IPS-NIHi11 (cell line): ENCODE data around the gene EPB41L4A.

ENCODE experiments used
- DNase-seq: peaks from one replicate; pipeline ENCODE4 v3.0.0; 2012; ENCODE audit warnings: mixed read lengths, low spot score

EPB41L4A gene

DNA sequence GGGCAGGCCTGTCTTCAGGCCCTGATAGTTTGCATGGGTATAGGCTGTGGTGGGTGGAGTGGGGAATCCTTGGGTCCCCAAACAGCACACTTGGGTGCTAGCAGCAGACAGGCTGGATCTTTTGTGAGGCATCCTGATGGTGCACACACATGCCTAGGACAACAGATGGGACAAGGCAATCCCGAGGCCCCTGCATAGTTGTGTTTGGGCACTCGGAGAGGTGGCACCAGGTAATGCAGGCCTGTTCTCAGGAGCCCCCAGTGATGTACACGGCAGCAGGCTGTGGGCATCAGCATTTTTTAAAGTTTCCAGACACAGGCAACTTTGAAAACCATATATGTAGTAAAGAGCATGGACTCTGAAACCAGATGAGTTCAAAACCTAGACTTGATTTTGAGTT is 65.4 kb downstream of the EPB41L4A start:
- DNase-seq: no peak

DNA sequence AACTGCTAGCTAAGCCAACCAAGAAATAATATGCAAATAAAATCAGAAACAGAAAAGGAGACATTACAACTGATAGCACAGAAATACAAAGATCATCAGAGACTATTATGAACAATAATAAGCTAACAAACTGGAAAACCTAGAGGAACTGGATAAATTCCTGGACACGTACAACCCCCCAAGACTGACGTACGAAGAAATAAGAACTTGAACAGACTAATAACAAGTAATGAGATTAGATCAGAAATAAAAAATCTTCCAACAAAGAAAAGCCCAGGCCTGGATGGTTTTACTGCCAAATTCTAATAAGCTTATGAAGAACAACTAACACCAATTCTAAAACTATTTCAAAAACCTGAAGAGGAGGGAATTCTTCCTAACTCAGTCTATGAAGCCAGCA is 67.9 kb downstream of the EPB41L4A start:
- DNase-seq: no peak

DNA sequence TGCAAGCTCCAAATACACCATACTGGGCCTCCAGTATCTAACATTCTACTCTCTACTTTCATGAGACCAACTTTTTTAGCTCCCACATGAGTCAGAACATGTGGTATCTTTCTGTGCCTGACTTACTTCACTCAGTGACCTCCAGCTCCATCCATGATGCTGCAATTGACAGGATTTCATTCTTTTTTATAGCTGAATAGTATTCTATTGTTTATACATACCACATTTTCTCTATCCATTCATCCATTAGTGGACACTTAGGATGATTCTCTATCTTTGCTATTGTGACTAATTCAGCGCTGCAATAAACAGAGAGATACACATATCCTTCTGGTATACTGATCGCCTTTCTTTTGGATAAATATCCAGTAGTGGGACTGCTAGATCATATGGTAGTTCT is 68.5 kb downstream of the EPB41L4A start:
- DNase-seq: no peak

DNA sequence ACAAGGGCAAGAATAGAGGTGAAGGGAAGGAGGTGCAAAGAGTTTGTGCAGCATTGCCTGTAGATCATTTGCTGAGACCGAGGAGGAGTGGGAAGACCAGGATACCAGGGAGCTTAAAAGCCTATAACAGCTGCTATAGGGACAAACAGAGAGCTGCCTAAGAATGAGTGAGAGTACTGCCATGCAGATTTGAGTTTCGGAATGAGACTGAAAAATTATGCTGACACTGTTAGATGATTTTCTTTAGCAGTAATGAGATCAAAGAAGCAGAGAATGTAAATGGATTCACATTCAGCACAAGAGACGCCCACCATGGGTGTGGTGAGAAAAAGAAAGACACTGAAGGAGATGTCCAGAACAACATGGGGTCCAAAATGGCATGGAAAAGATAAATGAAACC is 69.7 kb downstream of the EPB41L4A start:
- DNase-seq: no peak

DNA sequence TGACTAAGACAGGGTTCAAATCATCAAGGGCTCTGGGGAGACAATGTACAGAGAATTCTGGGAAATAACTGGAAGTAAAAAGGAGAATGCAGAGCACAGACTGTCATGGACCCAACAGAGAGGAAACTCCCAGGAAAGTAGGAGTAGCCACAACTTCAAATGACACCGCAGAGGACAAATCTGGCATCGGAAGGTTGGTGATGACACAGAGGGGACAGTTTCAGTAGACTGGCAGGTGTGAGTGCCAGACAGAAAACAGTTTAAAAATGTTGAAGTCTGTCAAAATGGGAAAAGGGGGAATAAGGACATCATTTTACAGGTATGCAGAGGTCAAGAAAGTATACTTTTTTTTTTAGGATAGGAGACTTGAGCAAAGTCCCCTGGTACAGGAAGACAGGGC is 70.2 kb downstream of the EPB41L4A start:
- DNase-seq: no peak

DNA sequence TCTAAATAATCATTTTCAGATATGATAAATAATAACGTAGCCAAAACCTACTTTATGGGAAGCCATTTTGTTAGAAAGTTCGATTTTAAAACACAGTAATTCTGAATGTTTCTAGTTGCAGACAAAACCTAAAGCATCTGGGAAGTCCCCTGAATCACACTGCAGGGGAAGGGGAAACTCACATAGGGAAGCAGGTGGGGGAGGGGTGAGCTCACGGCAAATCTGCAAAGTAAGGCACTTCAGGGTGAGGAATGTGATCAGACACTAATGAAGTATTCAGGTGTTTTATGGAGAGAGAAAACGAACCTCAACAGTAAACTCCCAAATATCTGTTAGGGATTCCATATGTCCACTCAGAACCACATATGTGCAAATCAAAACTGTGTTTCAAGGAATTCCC is 70.7 kb downstream of the EPB41L4A start:
- DNase-seq: peak; percentile 50

DNA sequence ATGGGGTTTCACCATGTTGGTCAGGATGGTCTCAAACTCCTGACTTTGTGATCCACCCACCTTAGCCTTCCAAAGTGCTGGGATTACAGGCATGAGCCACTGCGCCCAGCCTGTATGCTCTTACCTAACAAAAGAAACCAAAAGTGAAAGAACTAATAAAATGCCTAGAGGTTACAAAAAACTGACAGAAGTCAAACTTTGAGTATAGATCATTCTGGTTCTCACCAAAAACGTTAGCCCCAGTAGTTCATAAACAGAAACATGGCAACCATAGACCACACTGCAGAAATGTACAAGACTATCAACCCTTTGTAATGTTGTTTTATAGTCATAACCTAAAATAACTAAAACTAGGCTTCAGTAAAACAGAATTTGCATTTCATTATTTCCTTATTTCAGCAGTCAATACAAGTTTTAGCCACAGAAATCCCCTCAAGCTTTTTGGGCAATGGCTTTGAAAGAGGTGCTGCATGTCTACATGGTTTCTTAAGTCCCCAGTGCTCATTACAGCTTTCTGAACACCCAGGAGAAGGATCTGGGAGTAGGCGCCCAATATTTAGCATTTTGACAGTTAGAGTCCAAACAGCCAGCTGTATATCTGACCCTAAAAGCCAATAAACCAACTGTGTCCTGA is 72.5 kb downstream of the EPB41L4A start:
- no peak for DNase-seq

DNA sequence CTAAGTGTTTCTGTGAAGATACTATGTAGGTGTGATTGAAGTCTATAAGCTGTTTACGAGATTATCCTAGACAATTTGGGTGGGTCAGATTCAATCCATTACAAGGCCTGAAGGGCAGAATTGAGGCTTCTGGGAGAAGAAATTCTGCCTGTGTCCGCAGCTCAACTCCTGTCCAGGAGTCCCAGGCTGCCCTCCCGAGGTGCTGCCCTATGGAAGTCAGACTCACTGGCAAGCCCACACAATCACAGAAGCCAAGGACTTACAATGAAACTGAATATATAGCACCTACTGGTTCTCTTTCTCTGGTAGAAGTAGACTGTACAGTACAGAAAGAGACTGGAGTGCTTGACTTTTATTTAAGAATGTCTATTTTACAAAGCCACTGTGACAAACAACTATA is 74.5 kb downstream of the EPB41L4A start:
- DNase-seq: no peak

DNA sequence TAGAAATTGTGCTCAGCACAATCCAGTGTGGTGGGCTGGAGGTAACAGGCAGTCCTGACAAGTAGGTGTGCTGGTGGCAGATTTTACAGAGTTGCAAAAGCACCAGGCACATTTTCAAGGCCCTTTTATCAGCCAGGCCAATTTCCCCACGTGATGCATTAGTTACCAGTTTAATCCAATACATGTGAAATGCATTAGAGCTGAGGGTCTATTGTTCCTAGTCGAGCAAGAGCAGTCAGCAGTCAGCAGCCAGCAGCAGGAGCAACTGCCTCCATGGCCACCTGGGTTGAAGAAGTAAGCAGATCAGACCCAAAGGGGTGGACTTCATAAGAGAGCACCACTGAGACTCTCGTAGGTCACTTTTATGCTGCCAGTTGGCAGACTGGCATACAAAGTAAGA is 76.7 kb downstream of the EPB41L4A start:
- no peak for DNase-seq

DNA sequence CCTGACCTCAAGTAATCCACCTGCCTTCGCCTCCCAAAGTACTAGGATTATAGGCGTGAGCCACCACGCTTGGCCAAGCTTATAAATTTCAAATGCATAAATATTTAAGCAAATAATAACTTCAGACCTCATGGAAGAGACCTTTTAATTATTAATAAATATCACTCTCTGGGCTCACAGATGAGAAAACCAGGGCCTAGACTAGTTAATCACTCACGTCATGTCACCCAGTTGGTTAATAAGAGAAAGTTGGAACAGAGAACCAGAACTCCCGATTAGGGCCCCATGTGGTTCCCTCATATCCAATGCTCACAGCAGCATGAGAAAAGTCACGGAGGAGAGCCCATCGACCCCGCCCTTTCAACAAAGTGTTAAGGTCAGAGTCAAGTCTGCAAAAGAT is 79.3 kb downstream of the EPB41L4A start:
- DNase-seq: no peak

DNA sequence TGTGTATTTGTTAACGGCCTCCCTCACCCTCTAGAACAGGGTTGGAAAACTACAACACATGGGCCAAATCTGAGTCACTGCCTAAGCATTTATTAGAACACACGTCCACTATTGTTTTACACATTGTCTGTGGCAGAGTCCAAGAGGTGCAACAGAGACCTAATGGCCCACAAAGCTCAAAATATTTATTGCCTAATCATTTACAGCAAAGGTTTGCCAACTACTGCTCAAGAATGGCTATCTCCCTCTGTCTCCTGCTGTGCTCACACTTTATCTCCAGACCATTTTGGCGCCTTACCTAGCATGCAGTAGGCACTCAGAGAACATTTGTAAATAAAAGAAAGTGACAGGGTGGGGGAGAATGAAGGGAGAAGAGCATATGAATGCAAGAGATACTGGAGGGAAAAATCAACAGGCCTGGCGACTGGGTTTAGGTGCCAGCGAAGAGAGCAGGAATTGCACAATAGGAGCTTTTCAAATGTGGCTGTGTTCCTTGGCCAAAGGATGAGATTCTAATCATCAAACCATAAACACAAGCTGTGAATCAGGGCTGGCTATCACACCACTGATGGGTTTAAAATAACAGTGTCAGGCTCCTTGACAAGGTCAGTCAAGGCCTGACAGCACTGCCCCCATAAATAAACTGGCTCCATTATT is 80.3 kb downstream of the EPB41L4A start:
- peak; percentile 37 for DNase-seq

DNA sequence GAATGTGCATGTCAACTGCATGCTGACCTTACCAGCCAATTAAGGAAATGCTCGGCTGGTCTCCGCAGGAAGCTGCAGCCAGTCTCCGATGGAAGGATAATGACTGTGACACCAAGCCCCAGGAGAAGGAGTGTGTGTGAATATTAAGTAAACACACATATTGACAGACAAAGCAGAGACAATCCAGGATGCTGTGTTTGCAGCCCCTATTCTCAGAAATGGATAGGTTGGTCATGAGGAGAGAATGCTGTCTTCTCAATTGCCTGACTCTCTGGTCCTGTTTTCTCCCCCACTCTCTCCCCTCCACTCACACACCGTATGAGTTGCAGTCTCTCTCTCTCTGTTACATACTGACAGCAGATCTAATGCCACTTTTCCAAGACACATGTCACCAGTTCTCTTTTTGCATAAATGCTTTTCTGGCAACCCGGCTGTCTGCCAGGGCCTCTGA is 85.7 kb downstream of the EPB41L4A start:
- peak; percentile 38 for DNase-seq

DNA sequence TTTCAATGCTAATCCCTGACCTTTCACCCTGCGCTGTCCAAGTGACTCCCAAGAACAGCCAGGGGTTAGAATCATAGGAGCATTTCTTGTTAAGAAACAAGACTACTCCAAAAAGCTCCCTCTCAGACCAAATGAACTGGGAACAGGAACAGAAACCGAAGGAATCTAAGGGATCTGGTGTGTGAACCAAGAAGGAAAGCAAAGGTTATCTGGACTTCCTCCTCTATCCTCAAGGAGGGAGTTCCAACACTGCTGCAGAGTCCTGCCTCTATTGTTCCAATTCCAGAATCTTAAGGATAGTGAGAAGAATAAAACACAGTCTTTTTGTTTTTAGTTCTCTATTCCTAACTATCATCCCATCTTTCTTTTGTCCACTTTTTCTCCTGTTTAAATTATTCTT is 87.2 kb downstream of the EPB41L4A start:
- no peak for DNase-seq

DNA sequence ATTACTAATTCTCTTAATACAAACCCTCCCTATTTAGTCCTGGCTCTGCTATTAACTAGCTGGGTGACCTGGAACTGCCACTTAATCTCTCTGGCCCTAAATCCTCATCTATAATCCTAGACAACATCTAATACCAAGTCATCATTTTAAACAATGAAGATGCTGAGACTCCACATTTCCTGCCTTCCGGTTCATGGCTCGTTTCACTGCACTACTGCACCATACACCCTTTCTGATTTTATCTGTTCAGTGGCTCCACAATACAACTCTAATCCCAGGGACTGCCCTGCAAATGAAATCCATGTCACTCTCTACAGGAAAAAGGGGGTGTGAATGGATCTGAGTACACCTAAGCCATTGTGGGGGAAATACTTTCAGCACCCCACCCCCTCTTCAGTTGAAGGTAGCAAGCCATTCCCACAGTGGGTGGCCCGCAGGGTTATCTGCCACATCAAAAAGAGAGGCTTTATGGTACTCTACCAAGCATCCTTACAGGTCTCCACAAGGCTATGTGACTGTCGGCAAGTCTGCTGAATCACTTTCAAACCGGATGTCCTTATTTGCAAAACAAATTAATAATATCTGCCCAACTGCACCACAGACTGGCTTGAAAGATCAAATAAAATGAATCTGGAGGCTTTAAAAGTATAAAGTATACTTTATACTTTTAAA is 89.5 kb downstream of the EPB41L4A start:
- DNase-seq: peak; percentile 34

DNA sequence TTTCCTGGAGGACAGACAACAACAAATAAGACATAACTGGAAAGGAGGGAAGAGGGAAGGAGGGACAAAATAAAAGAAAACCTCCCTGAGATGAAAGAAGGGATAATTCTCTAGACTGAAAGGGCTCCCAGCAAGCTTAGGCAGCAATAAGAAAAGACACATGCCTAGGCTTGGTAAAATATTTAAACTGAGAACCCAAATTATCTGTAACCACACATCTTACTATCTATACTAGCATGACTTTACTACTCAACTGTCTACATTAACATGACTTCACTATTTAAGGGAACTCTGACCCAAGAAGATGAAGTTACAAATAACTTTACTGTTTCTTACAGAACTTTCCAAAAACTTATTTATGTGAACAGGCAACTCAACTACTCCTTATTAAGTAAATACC is 95.9 kb downstream of the EPB41L4A start:
- DNase-seq: no peak

DNA sequence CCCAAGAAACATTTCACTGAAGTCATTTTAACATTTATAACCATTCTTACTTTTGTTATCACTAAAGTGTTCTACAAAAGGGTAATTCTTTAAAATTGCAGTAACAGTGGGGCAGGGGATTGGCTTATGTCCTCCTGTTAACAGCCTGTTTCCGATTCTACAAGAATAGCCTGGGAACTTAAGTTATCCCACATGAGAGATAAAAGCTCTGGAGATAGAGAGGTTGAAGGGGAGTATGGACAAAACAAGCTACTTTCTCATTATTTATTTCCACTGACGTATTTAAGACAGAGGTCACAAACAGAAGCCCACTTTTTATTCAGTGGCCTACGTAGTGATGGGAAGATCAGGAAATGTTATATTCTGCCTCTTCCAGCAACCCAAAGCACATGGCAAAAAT is 98.7 kb downstream of the EPB41L4A start:
- no peak for DNase-seq

DNA sequence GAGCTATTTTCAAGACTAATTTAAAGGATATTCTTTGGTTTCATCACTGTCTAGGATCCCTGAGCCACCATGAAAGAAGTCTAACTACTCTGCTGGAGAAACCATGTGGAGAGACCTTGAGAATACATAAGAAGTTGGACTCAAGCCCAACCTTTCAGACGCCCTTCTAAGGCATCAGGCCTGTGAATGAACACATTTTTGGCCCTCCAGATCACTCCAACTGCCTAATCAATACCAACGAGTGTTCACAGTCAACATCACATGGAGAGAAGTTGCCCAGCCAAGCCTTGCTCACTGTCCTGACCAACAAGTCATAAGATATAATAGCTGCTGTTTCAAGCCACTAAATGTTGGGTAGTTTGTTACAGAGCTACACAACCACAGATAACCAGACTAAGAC is 100.7 kb downstream of the EPB41L4A start:
- DNase-seq: no peak

DNA sequence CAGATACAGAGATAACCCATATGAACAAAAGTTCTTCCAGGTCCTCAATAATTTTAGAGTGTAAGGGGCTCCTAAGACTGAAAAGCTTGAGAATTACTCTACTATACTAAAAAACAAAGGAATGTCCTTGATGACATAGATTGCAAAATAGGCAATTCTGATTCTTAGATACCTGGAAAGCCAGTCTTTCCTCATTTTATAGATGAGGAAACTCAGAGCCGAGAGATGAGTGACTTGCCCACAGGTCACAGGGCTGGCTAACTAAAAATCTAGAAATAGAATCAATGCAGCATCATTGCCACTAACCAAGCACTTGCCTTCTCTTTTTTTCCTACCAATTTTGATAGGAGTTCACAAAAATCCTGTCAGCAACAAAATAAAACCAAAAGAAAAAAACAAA is 101.2 kb downstream of the EPB41L4A start:
- DNase-seq: no peak

DNA sequence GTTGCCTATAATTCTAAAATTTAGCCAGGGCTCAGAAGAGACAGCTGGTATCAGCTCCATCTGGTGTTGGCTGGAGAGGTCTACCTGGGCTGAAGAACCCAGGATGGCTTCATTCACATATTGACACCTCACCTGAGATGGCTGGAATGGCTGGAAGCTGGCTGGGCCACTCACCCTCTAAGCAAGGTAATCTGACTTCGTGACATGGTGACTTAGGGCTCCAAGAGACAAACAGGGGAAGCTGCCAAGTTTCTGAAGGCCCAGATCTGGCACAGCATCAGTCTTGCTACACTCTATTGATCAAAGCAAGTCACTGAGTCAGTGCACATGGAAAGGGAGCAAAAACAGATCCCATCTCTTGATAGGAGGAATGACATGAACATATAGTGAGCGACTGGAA is 102.3 kb downstream of the EPB41L4A start:
- no peak for DNase-seq

DNA sequence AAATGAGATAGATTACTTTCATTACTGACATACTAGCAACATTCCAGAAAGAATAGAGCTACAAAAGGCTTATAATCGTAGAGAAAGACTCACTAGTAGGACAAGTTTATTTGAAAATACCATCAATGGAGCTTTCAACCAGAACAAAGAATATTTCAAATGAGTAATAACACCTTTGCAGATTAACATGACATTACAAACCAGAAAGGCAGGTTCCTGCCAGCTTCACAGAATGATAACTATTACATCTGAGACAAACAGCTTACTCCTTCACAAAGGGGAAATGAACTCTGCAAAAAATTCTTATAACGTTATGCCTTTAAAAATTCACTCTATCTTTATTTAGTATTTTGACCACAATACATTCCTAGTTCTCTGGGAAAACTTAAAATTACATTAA is 103.1 kb downstream of the EPB41L4A start:
- DNase-seq: no peak

DNA sequence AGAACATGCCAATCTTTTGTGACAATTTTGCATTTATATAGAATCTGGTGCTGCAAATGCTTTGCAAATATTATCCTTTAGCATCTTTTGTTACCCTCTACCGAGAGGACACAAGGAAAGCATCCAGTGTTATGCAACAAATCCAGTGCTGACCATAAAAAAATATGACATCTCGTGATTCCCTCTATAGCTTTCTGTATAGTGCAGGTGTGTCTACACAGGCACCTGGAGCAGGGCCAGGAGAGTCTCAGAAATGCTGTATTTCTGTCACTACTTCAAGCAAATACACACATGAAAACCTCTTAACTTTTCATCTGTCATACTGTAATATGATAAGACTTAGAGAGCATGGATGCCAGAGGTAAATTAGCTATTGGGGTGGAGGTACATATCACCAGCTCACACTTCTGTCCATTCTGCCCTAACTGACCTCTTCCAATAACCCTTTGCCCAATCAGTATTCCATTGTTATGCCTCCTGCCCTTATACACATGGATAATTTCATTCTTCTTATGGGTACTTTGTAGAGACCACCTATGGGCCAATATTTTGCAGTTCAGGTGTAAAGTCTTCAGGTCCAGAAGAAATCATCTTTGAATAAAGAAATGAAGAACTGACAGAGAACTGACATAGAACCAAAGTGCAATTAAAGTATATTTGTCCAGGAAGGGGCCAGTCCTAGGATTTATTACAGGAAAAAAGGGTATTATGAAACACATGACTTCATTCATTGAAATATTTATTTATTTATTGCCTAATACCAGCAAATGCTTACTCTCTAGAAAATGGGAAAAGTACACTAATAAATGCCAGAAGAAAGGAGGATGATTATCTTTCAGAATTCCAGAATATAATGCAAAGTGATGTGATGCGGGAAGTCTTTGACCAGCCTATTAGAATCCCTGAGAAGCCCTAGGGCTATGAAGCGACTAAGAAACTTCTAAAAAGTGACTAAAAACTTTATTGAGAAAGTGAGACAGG is 106.5 kb downstream of the EPB41L4A start:
- DNase-seq: no peak

DNA sequence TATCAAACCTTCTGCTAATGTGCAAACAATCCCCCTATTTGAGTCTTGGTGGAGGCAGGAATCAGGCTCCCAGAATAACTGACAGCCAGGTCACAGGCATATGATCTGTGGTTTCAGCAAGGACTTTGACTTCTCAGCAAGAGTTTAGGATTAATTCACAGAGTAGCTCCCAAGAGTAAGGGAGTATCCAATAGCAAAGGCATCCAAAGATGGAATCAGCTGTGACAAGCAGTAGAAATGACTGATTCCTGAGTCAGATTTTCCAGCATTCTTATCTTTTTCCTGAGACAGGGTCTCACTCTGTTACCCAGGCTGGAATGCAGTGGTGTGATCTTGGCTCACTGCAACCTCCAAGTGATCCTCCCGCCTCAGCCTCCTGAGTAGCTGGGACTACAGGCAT is 108.3 kb downstream of the EPB41L4A start:
- no peak for DNase-seq
